GM10266 (cell line): ENCODE data around the gene TFF1.
"Not testable (repeated sequence)": the region's sequence is repeated elsewhere in the genome, so short reads cannot be mapped to it uniquely, and the experiment has no call there.

Experiments used
- DNase-seq: peaks from one replicate; pipeline ENCODE4 v3.0.0; 2012; ENCODE audit errors: extremely low spot score
- TF ChIP-seq, protein P1 (sequence below): IDR thresholded peaks from 2 replicates; pipeline ENCODE4 v1.5.1; 2012; ENCODE audit warnings: mild to moderate bottlenecking, low read depth; ENCODE audit not compliant: control insufficient read depth, insufficient read depth; ENCODE audit errors: missing control alignments

Gene TFF1

GRCh38 chr21:42411891-42412635 lies 45.7 kb upstream of the TFF1 start:
- TF ChIP-seq, protein P1, sequence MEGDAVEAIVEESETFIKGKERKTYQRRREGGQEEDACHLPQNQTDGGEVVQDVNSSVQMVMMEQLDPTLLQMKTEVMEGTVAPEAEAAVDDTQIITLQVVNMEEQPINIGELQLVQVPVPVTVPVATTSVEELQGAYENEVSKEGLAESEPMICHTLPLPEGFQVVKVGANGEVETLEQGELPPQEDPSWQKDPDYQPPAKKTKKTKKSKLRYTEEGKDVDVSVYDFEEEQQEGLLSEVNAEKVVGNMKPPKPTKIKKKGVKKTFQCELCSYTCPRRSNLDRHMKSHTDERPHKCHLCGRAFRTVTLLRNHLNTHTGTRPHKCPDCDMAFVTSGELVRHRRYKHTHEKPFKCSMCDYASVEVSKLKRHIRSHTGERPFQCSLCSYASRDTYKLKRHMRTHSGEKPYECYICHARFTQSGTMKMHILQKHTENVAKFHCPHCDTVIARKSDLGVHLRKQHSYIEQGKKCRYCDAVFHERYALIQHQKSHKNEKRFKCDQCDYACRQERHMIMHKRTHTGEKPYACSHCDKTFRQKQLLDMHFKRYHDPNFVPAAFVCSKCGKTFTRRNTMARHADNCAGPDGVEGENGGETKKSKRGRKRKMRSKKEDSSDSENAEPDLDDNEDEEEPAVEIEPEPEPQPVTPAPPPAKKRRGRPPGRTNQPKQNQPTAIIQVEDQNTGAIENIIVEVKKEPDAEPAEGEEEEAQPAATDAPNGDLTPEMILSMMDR = no peak
- no peak for DNase-seq

DNA sequence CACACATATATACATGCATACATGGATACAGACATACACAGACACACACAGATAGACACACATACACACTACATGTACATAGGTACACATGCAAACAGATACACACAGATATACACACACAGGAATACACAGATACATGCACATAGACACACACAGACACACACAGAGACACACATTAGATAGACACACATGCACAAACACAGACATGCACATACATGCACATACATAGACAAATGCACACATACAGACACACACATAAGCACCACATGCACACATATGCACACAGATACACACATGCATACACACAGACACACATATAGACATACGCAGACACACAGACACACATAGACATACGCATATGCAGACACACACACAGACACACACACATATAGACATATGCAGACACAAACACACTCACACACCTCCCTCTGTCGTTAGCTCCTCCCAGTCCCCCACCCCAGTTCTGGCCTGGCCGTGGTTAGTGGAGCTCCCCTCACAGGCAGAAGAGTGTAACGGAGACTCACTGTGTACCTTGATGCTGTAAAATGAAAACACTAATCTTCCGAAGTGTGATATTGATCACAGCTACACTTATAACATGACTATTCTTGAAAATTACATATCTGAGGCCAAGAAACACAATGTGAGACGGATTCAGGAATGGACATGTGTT lies 45.0 kb upstream of the TFF1 start:
- no peak for DNase-seq
- TF ChIP-seq, protein P1 = peak; percentile 27

- no peak for DNase-seq
- TF ChIP-seq, protein P1 = no peak
Observed at GRCh38 chr21:42409366-42409765, 43.0 kb upstream of the TFF1 start.

GRCh38 chr21:42408718-42409117 lies 42.4 kb upstream of the TFF1 start:
- not testable (repeated sequence) for DNase-seq

- DNase-seq = no peak
- TF ChIP-seq, protein P1 = no peak
Observed at GRCh38 chr21:42407476-42407875, 41.1 kb upstream of the TFF1 start.

- TF ChIP-seq, protein P1 = no peak
- no peak for DNase-seq
Observed at GRCh38 chr21:42406866-42407265, 40.5 kb upstream of the TFF1 start.

GRCh38 chr21:42406201-42406621 lies 39.9 kb upstream of the TFF1 start:
- no peak for DNase-seq
- TF ChIP-seq, protein P1 = no peak
